ENCODE measurements around the gene NCBP2L. TPM values are rescaled to one million over a fixed set of nuclear protein-coding genes. Genes with fewer than 3 reads are reported as not detected.

The NCBP2L gene
- total and polyA plus RNA-seq, 2 of the 8 experiments (the other 6 are each of a cell fraction or from before 2014, with no cell fraction given) = not detected

DNA sequence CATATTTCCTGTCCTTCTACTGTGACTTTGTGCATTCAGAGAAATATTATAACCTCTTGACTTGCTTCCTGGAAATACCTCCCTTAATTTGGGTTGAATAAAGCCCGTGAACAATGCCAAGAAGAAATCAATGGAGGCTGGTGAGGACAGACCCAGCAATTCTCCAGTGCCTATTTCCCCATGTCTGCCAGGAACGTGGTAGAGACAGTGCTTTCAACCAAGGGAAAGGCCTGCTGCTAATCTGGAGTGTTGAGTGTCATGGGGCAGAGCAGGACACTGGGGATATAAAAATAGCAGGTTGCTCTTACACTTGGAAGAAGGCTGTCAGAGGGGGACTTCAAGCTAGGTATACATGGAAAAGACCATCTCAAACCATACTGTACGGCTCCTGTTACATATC is 21.8 kb upstream of the NCBP2L start (continued):
- TF ChIP-seq HDAC2 (IDR thresholded peaks at IDR 0.05; ENCODE audit: borderline replicate concordance in 1 of 2, low read depth in 2 of 2, low read length in 2 of 2) (no peak), TEAD4 (IDR thresholded peaks at IDR 0.05; ENCODE audit: low read depth, low read length) (no peak), RFX5 (IDR thresholded peaks at IDR 0.05; ENCODE audit: borderline replicate concordance, low read depth, low read length) (no peak)
